ENCODE measurements around the gene ZNF609. TPM values are rescaled to one million over a fixed set of nuclear protein-coding genes. Genes with fewer than 3 reads are reported as not detected.

Gene ZNF609
- polyA plus RNA-seq, 3 donors: 1.3 to 13.2 (median 1.7) TPM

- peak overlapping the region in 1 of 2 donors; percentile 65 for H3K27ac ChIP-seq (ENCODE audit: low read depth in 1 of 2, low read length in 2 of 2)
- Mint-ChIP-seq H3K27me3 (ENCODE audit: low read depth in 3 of 3) (peaks cover 0 to 1% (median 0%) of the 10 kb centered on the region in 3 donors), H3K4me3 (no peak overlapping the region), H3K4me1 (peaks cover 13% of the 10 kb centered on the region), H3K36me3 (peaks cover 4% of the 10 kb centered on the region in 2 donors), H3K9me3 (no peaks in the 10 kb centered on the region), H3K27ac (peak overlapping the region in 3 of 7 donors; percentile 14 to 74 (median 36))
- H3K27me3 ChIP-seq (ENCODE audit: control insufficient read depth in 2 of 2, insufficient read depth in 2 of 2, low read length in 2 of 2): no peaks in the 10 kb centered on the region
- H4K20me1 ChIP-seq (ENCODE audit: insufficient read depth, low read length): peaks cover 50% of the 10 kb centered on the region
- intact Hi-C loops (cut with micrococcal nuclease): no loop called here
- peaks cover 88% of the 10 kb centered on the region for H3K79me2 ChIP-seq (ENCODE audit: insufficient read depth, low read length)
- no peak overlapping the region for H2AFZ ChIP-seq (ENCODE audit: insufficient read depth, low read depth, low read length, poor library complexity, severe bottlenecking)
- 100% methylated on average over 2 of the region's 7 CpGs for WGBS (ENCODE audit: insufficient coverage)
- H3K4me3 ChIP-seq (replicated peaks in 1 of 3; ENCODE audit: low read depth in 2 of 3, low read length in 3 of 3): no peak overlapping the region
- H3K9me3 ChIP-seq (replicated peaks in 1 of 2; ENCODE audit: control insufficient read depth in 1 of 2, insufficient read depth in 1 of 2, low read length in 2 of 2): no peaks in the 10 kb centered on the region
- DNase-seq: no peak
- no peak overlapping the region for H3K4me2 ChIP-seq (replicated peaks; ENCODE audit: extremely low read depth, low read length, poor library complexity, severe bottlenecking)
- no peak overlapping the region for H3K9ac ChIP-seq (ENCODE audit: insufficient read depth, low read length, poor library complexity, severe bottlenecking)
- no peak for TF ChIP-seq CTCF (IDR thresholded peaks at IDR 0.05)
- H3K4me1 ChIP-seq (ENCODE audit: control insufficient read depth in 1 of 2, insufficient read depth in 2 of 2, low read length in 2 of 2): no peaks in the 10 kb centered on the region
- no peaks in the 10 kb centered on the region for H3K36me3 ChIP-seq (replicated peaks in 1 of 2; ENCODE audit: control insufficient read depth in 1 of 2, insufficient read depth in 2 of 2, low read length in 2 of 2)
These were observed 150.0 kb downstream of the ZNF609 start for GRCh38 chr15:64610257-64610919.

DNA sequence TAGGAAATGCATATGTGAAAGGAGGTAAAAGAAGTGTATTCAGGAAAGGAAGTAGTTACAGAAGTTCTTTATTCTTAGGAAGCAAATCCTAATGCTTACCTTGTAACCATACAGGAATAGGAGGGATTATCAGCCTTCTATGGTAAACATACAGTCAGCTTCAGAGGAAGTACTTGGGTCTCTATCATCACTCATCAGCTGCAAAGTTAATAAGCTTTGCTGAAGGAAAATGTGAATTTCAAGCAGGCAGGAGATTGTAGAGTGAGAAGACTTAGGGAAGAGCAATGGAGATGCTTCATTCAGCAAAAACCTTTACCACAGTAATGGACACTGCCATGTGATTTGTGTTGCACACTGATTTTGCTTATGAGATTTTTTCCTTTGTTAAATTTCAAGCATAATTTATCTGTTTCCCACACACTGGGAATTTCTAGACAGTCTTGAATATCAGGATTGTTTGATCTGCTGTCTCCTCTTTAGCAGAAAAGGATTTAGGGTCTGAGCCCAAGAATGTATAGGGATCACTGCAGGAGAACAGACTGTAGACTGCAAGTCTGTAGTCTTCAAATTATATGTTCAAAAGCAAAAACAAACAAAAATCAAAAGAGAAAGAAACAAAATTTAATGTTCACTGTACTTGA, 150.8 kb downstream of the ZNF609 start:
- H3K27me3 Mint-ChIP-seq (ENCODE audit: low read depth in 3 of 3): peaks cover 0 to 1% (median 0%) of the 10 kb centered on the region in 3 donors
- Histone ChIP-seq H4K20me1 (ENCODE audit: insufficient read depth, low read length) (peaks cover 51% of the 10 kb centered on the region), H3K4me1 (ENCODE audit: control insufficient read depth in 1 of 2, insufficient read depth in 2 of 2, low read length in 2 of 2) (no peaks in the 10 kb centered on the region), H3K9me3 (replicated peaks in 1 of 2; ENCODE audit: control insufficient read depth in 1 of 2, insufficient read depth in 1 of 2, low read length in 2 of 2) (no peaks in the 10 kb centered on the region), H3K27ac (ENCODE audit: low read depth in 1 of 2, low read length in 2 of 2) (peak overlapping the region in 1 of 2 donors; percentile 65), H3K27me3 (ENCODE audit: control insufficient read depth in 2 of 2, insufficient read depth in 2 of 2, low read length in 2 of 2) (no peaks in the 10 kb centered on the region), H3K36me3 (replicated peaks in 1 of 2; ENCODE audit: control insufficient read depth in 1 of 2, insufficient read depth in 2 of 2, low read length in 2 of 2) (peaks cover 0 to 4% of the 10 kb centered on the region in 2 donors), H3K4me2 (replicated peaks; ENCODE audit: extremely low read depth, low read length, poor library complexity, severe bottlenecking) (no peak overlapping the region), H2AFZ (ENCODE audit: insufficient read depth, low read depth, low read length, poor library complexity, severe bottlenecking) (no peak overlapping the region), H3K9ac (ENCODE audit: insufficient read depth, low read length, poor library complexity, severe bottlenecking) (no peak overlapping the region), H3K79me2 (ENCODE audit: insufficient read depth, low read length) (peaks cover 89% of the 10 kb centered on the region), H3K4me3 (replicated peaks in 1 of 3; ENCODE audit: low read depth in 2 of 3, low read length in 3 of 3) (no peak overlapping the region)
- intact Hi-C loops (cut with micrococcal nuclease): no loop called here
- TF ChIP-seq CTCF (IDR thresholded peaks at IDR 0.05): no peak
- peak overlapping the region in 4 of 7 donors; percentile 28 to 68 (median 47) for H3K27ac Mint-ChIP-seq
- H3K9me3 Mint-ChIP-seq: no peaks in the 10 kb centered on the region
- peaks cover 13% of the 10 kb centered on the region for H3K4me1 Mint-ChIP-seq
- H3K36me3 Mint-ChIP-seq: peaks cover 5 to 11% of the 10 kb centered on the region in 2 donors
- DNase-seq: no peak
- no peak overlapping the region for H3K4me3 Mint-ChIP-seq

All from CD14-positive monocyte (primary cell).